Measurements from ENCODE around the gene RIT1.

RIT1 gene

DNA sequence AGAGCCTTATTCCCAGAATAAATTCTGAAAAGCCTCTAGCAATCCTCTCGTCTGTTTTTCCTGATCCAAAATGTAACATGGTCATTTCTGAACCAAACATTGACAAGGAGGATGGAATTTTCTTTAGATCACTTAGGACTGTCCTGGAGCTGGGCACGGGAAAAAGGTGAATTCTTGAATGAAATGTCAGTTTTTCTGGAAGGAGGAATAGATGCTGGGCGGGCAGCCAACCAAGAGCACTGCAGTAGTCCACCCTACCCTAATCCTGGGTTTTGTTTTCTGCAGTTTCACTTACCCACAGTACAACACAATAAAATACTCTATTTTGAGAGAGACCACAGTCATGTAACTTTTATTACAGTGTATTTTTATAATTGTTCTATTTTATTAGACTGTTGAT lies 20.9 kb downstream of the RIT1 start:
- ATAC-seq = no peak

DNA sequence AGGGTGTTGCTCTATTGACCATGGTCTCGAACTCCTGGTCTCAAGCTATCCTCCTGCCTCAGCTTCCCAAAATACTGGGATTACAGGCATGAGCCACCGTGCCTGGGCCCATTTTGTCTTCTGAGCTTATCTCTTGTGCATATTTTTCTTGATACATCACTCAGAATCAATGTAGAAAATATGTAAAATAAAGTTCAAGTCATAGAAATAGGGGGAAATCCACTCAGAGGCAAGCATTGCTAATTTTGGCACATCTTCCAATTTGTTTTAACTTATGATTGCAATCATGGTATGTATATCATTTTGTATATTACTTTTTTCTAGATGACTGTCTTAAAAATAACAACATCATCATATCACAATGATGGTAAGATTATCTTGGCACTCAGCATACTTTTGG lies 21.6 kb downstream of the RIT1 start:
- ATAC-seq = no peak

DNA sequence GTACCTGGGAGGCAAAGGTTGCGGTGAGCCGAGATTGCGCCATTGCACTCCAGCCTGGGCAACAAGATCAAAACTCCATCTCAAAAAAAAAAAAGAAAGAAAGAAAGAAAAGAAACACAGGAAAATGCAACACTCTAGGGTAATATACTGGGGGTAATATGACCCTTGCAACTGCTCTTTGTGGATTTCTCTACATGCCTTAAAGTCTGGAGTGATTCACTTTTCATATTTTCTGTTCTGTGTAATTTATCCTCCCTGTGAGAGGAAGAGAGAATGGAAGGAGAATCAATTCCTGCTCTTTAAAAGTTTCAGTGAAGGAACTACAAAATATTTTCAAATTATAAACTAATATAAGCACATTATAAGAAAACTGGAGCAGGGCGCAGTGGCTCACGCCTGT lies 22.7 kb downstream of the RIT1 start:
- ATAC-seq = no peak

DNA sequence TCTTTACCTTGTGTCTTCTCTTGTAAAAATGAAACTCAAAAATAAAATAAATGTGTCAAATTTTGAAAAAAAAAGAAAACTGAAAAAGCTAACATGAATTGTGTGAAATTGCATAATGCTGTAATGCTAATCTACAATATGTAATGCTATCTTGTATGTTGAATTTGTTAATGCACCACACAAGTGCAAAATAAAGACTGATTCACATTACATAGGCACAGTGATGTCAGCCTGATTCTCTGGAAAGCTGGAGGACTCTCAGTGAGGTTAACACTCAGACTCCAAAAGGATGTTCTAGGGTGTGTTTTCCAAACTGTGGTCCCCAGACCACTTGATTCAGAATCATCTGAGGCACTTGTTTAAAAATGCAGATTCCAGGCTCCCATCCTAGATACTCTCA lies 26.2 kb downstream of the RIT1 start:
- ATAC-seq = no peak

DNA sequence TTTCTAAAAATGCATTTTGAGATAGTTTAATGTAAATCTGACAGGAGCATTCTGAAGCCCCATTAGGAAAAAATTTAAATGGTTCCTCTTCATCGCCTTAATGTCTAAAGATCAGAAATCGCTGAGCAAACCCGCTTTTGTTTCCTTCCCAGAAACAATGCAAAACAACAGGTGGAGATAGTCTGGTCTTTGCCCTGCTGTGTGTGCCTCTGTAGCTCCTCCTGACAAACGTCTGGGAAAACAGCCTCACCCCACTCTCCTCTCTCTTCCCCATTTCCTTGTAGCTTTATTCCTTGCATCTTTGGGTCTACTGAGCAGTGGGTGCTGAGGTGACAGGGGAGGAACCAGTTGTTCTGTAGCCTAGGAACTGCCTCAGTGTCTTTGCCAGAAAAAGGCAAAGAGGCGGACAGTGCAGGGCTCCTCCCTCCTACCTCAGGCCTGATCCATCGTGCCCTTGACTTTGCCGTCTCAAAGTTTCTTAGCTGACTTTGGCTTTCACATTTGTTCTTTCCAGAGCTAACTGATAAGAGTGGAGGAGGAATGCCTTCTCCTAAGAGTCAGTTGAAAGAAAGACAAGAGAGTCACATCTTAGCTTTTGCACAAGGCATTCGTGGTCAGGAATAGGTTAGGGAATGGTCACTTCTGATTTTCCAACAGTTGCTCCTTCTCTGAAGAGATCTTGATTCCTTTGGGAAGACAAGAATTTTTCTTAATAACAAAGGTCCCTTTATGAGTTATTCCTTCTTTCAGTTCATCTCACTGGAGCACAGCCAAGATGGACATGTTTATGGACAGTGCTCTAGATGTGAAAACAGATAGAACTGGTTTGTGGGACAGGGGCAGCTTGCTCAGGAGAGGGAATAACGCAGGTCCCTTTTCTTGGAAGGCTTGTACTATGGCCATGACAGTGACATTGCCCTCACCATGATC lies 26.9 kb downstream of the RIT1 start:
- ATAC-seq = no peak

DNA sequence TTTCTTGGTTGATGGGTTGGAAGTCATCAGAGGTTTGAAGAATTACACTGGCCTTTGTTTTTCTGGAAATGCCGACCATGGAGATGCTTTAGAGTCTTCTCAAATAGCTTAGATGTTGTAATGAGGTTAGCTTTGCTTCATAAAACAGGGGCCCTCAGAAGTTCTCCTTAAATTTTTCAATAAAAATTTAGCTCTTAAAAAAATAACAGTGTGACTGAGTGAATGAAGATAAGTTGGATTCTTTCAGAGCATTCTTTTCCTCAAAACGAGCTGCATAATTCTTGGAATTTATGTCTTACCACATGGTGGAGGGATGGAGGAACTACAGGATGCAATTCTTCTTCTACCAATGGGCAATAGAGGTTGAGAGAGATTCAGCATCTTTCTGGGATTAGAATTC lies 28.4 kb downstream of the RIT1 start:
- no peak for ATAC-seq

DNA sequence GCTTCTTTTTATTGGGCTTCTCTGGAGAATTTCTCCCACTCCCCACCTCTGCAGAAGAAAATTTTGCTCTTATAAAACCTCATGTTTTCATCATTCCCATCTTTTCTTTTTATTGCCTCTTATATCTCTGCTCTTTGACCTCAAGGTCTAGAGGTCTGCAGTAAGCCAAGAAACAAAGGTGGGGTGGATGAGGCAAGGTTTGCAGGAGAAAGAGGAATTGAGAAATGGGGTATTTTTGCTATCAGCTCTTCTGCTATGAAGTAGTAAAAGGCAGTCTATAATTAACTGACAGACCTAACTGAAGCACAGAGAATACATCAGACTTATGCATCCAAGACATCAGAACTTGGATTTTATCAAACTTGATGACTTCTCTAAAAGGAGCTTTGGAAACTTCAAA lies 28.9 kb downstream of the RIT1 start:
- no peak for ATAC-seq

DNA sequence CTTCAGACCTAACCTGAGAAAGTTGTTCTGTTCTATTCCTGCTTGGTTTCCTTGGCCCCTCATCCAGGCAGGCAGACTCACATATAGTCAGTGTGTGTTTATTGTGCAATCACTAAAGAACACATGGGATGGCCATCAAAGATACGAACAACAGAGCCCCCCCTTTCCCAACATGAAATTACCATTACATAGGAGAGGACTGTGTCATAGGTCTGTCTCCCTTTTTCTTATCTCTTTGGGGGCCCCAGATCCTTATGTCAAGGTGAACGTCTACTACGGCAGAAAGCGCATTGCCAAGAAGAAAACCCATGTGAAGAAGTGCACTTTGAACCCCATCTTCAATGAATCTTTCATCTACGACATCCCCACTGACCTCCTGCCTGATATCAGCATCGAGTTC lies 30.2 kb downstream of the RIT1 start:
- no peak for ATAC-seq

DNA sequence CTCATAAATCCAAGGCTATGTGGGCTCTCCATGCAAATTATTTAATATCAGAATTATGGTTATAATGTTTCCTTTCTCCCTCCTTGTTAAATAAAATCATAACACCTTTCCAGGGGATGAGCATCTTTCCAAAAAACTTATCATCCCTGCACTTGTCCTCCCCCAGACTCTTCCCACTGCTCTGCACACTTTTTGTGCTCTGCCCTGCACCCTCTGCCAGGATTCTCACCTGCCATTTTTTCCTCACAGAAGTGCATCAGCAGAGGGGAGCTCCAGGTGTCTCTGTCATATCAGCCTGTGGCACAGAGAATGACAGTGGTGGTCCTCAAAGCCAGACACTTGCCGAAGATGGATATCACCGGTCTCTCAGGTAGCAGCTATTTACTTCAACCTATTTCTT lies 30.9 kb downstream of the RIT1 start:
- ATAC-seq = no peak

DNA sequence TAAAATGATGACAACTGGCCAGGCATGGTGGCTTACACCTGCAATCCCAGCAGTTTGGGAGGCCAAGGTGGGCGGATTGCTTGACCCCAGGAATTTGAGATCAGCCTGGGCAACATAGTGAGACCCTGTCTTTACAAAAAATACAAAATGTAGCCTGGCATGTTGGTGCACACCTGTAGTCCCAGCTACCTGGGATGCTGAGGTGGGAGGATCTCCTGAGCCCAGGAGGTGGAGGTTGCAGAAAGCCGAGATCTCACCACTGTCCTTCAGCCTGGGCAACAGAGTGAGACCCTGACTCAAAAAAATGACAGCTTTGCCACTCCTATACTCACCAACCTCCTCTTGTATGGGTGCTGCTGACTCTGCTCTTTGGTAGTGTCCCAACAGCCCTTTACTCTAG lies 33.2 kb downstream of the RIT1 start:
- no peak for ATAC-seq

DNA sequence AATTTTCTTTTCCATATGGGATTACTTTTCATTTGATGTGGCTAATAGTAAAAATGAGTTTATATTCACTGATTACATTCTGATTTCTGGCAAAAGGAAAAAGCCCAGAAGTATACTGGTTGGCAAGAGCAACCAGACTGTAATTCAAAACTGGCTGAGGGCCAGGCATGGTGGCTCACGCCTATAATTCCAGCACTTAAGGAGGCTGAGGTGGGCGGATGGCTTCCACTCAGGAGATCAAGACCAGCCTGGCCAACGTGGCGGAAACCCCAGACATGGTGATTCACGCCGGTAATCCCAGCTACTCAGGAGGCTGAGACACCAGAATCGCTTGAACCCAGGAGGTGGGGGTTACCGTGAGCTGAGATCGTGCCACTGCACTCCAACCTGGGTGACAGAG lies 37.3 kb downstream of the RIT1 start:
- ATAC-seq = no peak

DNA sequence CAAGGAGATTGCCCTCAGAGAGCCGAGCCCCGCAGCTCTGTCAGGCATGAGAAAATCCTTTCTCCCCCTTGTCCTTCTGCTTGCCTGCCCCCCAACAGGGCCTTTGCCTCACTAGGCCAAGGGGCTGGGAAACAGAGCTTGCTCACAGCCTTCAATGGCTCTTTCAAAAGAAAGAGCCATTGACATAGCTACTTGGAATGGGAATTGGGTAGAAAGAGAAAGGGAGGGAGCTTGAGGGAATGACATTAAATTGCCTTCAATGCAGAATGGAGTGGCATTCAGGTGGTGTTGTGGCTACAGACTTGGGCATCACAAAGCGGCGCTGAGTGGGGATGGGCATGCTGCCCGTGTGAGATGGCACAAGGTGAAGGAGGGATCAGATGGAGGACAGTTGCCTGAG lies 38.6 kb downstream of the RIT1 start:
- ATAC-seq = no peak

DNA sequence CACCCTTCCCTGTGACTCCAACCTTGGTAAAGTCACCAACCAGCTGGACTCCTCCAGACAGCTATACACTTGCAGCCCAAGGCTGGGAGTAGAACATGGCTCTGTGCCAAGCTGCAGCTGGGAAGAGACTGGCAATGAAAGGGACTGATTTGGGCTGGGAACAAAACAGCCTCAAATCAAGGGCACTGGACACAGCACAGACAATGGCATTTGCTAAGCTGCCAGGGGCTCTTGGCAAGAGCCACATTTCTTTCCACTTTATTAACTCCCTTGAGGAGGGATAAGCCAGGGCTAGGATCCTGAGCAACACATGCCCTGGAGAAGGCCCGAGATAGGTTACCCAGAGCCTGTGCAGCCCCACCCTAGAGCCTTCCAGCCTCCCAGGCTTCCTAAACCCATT lies 39.8 kb downstream of the RIT1 start:
- no peak for ATAC-seq

DNA sequence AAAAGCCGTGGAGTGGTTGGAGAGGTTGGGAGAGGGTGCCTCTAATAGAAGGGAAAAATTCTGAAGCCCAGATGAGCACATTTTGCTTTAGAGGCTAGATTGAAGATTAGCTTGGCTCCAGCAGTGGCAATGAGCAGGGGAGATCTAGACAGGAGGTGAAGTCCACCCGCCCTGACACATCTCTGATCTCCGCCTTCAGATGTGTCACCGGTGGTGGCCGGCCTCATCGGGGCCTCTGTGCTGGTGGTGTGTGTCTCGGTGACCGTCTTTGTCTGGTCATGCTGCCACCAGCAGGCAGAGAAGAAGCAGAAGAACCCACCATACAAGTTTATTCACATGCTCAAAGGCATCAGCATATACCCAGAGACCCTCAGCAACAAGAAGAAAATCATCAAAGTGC lies 43.4 kb downstream of the RIT1 start:
- no peak for ATAC-seq

DNA sequence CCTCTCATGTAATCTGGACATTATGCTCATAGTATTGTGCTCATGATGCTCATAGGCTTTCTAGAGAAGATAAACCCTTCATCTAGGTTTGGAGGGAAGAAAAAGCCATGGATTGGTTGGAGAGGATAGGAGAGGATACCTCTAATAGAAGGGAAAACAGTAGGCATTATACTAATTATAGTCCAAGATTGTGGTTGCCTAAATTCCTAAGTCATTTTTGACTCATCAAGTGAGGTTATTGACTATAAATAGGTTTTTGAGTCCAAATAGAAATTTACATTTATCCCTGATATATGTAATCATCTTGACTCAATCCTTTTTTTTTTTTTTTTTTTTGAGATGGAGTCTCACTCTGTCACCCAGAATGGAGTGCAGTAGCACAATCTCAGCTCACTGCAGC lies 46.8 kb downstream of the RIT1 start:
- ATAC-seq = no peak

DNA sequence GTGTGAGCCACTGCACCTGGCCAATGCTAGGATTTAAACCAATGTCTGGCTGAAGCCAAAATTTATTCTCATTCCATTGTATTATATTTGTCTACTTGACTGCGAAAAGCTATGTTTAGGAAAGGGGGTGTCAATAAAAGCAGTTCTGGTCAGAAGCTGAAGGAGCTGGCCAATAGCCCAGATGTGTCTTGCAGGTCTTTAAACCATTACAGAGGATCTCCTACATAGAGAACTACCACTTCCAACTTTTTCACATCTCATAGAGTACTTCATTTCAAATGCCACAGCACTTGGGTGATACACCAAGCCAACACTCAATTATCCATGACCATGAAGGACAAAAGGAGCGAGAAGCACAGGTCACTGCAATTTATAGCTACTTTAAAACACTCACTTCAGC lies 49.3 kb downstream of the RIT1 start:
- ATAC-seq = no peak

DNA sequence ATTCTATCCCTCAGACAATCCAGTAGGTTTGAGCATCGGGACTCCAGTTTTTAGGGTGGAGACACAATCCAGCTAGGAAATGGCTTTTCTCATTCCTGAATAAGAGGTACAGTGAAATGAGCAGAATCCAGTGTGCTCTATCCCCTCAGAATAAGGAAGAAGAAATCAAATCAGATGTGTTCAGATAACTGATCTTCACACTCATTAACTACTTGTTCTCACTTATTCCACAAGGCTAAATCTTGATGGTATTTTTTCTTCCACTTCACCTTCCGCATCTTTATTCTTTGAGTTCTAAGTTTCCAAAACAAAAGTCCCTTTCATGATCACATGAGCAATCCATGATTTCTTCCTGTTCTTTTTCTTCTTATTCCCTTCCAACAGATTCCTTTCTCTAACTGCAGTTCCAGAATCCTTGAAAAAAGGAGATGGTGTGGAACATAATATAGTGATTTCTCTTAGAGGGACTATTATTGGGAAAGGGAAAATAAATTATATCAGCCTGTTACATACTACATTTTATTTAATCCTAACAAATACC lies 50.1 kb downstream of the RIT1 start:
- no peak for ATAC-seq

DNA sequence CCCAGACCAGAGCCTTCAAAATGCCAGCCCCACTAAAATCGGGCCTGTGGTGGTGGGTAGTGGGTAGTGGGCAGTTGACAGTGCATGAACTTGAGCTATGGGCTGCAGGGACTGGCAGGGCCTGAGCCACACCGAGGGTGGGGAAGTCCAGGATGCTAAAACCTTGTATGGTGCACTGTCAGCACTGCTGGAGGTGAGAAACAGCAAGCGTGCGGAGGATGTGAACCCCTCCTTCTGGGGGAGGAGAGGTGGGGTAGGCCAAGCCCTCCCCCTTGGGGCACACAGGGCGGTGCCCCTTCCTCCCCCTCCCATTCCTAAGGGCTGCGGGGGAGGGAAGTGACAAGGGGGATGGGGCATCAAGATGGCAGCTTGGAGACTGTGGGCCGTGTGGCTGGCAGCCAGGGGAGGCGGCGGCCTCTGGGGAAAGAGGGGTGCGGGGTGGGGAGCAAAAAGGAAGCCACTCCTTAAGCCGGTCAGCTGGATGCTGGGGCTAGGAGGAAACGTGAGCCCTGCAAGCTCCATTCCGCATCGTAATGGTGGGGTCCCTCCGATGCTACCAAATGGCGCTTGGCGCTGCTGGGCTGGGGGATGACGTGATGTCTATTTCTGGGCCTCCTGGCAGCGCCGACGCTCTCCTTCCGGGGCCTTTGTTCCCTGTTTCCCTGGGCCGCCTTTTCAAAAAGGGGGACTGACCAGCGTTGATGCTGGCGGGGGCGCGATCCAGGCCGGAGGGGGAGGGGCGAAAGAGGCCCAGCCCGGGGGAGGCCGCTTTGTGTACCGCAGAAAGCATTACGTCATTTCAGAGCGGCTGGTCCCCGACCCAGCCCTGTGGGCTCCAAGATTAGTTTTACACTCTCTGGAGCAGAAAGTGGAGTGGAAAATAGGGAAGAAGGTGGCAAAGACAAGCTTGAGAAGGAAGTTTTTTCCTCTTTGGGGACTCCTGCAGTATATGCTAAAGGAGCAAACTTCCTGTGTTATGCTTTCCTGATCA lies 51.0 kb downstream of the RIT1 start:
- peak in 1 of 2 donors; percentile 8 for ATAC-seq

DNA sequence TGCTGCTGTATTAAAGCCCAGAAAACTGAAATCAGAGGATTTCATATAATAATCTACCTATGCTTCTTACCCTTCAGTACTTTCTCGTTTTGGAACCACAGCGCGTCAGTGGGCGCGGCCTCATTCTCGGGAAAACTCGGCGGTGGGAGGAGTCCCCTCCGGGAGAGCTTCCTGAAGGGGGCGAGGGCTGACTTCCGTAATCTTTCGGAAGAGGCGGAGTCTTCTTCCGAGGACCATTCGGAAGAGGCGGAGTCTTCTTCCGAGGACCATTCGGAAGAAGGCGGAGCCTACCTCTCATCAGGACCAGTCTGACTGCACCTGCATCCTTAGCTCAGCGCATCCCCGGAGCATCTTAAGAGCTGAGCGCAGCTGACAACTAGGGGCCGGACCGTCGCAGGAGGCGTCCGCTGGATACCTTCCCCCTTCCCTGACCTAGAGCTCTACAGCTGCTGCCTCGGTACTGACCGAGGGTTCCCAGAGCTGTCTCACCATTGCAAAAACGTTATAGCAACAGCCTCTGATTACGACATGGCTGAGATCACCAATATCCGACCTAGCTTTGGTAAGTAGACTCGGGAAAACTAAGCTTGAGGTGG lies 51.8 kb downstream of the RIT1 start, which contains the start of gene SYT11:
SYT11 (plus strand) TSS at position 334 of the 596 bp plus-strand sequence; CDS start at position 529, 195 bp downstream.
- ATAC-seq = peak; percentile 77 to 84

DNA sequence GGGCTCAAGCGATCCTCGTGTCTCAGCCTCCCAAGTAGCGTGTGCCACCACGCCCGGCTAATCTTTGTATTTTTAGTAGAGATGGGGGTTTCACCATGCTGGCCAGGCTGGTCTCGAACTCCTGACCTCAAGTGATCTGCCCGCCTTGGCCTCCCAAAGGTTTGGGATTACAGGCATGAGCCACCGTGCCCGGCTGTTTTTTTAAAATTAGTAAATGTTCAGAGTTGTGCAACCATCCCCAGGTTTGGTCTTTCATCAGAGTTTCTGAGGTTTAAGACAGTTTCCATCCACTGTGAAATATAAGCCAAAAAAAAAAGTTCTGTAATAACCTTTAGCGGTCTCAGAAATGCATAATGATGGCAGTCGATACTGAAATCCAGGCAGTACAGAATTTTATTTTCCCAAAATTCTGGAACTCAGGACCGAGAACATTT lies 52.3 kb downstream of the RIT1 start:
- ATAC-seq = peak; percentile 12

DNA sequence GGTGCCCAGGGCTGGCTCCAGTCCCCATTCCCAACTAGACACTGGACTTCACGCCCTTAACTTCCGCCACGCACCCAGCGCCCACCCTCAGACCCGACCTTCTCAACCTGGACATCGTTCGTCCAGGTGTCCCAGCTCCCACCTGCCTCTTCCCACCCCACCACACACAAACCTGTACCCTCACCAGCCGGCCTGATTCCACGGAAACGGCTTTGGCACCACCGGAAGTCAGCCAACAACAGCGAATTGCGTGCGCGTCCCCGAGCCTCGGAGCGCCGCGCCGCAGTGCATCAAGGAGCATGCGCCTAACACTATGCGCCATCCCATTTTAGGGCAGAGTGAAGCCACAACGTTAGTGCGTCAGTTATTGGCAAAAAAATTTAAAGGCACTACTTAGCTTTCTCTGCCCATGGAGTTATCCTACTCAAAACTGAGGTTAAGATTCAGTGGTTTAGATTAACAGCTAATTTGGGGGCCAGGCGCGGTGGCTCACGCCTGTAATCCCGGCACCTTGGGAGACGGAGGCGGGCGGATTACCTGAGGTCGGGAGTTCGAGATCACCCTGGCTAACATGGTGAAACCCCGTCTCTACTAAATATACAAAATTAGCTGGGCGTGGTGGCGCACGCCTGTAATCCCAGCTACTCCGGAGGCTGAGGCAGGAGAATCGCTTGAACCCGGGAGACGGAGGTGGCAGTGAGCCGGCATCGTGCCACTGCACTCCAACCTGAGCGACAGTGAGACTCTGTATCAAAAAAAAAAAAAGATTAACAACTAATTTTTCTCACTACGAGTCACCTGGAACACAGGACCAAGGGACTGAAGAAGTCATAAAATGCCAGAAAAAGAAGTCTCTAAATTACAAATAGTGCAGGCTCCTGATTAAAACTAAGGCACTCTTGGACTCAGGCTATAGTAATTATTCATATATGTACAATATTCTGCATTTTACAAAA lies 53.9 kb downstream of the RIT1 start, which contains the start of gene GON4L:
GON4L (minus strand) TSS at position 240 of the 956 bp plus-strand sequence. CDS start 3,434 bp downstream, outside the sequence.
- peak; percentile 80 to 82 for ATAC-seq
